Coronary artery (tissue), 2 donors: ENCODE data around the gene TBCCD1.
"Not testable (repeated sequence)": the region's sequence is repeated elsewhere in the genome, so short reads cannot be mapped to it uniquely, and the experiment has no call there.

Experiments
- DNase-seq: peaks from one replicate; pipeline ENCODE4 v3.0.0-alpha.2; 2017; ENCODE audit warnings: low spot score
- H3K27ac ChIP-seq, 2 donors: fragments of 200-600 bp; sonication (generic); one replicate each; pipeline ENCODE4 v1.5.1; 2016 to 2019
- H3K4me3 ChIP-seq: fragments of 200-600 bp; sonication (generic); 2 replicates; pipeline ENCODE4 v1.5.1; 2016; ENCODE audit warnings: mild to moderate bottlenecking, moderate library complexity
- CTCF ChIP-seq: fragments of 200-600 bp; sonication (generic); IDR thresholded peaks from one replicate; pipeline ENCODE4 v1.5.1; 2019; ENCODE audit warnings: antibody characterized with exemption

TBCCD1 gene

GRCh38 chr3:186510374-186511079 is 56.6 kb downstream of the TBCCD1 start:
- Histone ChIP-seq H3K4me3 (no peak overlapping the region), H3K27ac (no peak overlapping the region)
- no peak for TF ChIP-seq CTCF
- DNase-seq, result no peak

GRCh38 chr3:186509423-186509822 is 57.7 kb downstream of the TBCCD1 start:
- Histone ChIP-seq H3K27ac (no peak overlapping the region), H3K4me3 (no peak overlapping the region)
- DNase-seq, result no peak
- TF ChIP-seq CTCF, result no peak

- no peak overlapping the region for H3K4me3 ChIP-seq
- no peak for TF ChIP-seq CTCF
- no peak for DNase-seq
- H3K27ac ChIP-seq, result no peak overlapping the region
Measured at GRCh38 chr3:186506857-186507256, 60.3 kb downstream of the TBCCD1 start.

GRCh38 chr3:186506191-186506739 is 60.9 kb downstream of the TBCCD1 start:
- H3K4me3 ChIP-seq, result no peak overlapping the region
- DNase-seq, result no peak
- H3K27ac ChIP-seq, result no peak overlapping the region
- TF ChIP-seq CTCF, result no peak

- TF ChIP-seq CTCF, result no peak
- no peak for DNase-seq
- H3K4me3 ChIP-seq, result peak overlapping the region; percentile 61
- H3K27ac ChIP-seq, result peak overlapping the region in 1 of 2 donors; percentile 17
Measured at GRCh38 chr3:186502966-186503712, 64.0 kb downstream of the TBCCD1 start.

GRCh38 chr3:186502138-186502948 is 64.8 kb downstream of the TBCCD1 start:
- TF ChIP-seq CTCF, result no peak
- H3K27ac ChIP-seq, result peak overlapping the region in 1 of 2 donors; percentile 17
- no peak for DNase-seq
- peak overlapping the region; percentile 61 for H3K4me3 ChIP-seq

GRCh38 chr3:186499949-186500348 is 67.2 kb downstream of the TBCCD1 start:
- not testable (repeated sequence) for H3K27ac ChIP-seq, DNase-seq, H3K4me3 ChIP-seq

- H3K4me3 ChIP-seq, DNase-seq, H3K27ac ChIP-seq: not testable (repeated sequence)
Measured at GRCh38 chr3:186498022-186498421, 69.1 kb downstream of the TBCCD1 start.
